Stimulated activated CD8-positive, alpha-beta memory T cell treated with anti-CD3 and anti-CD28 coated beads, Interleukin-12 subunit alpha, Interleukin-12 subunit beta, amount 100 ng/mL, for 4 hours (primary cell): Measurements from ENCODE around the gene DHX34.
"Not testable (repeated sequence)": the region's sequence is repeated elsewhere in the genome, so short reads cannot be mapped to it uniquely, and the experiment has no call there.

Source experiments
- DNase-seq: peaks from one replicate; pipeline ENCODE4 v3.0.0-alpha.2; 2020; ENCODE audit warnings: low read depth

DHX34 gene

DNA sequence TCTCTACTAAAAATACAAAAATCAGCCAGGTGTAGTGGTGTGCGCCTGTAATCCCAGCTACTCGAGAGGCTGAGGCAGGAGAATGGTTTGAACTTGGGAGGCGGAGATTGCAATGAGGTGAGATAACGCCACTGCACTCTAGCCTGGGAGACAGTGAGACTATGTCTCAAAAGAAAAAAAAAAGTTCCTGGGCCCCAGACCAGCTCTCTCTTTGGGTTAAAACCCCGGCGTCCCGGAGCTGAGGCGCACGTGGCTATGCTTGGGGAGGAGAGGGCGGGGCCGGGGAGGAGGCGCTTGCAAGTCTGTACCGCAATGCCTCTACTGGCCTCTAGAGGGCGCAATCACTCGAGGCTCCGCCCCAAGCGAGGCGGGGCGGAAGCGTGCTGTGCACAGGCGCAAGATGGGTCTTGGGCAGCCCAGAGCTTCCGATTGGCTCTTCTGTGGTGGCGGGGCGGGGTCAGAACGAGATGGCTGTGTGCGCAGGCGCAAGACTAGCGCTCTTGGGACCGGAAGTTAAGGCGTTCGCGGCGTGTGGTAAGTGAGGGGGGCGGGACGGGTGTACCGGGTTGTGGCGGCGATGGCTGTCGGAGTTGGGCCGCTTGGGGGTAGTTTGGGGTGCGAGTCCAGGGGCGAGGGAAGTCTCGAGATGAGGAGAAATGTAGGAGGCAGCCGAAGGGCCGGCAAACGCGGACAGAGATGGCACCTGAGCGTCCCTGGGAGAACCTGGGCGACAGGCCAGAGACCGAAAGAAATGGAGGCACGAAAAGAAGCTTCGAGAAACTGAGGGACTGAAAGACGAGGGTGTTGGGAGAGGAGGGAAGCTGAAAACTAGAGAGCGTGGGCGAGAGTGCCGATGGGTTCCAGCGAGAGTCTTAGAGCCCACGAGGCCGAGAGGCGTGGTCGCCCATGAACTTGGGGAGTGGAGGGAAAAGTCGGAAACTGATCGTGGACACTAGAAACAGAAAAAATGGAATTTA, at the start of gene DHX34:
DHX34 (plus strand) TSS at position 497 of the 977 bp plus-strand sequence. CDS start 3,716 bp downstream, outside the sequence.
- DNase-seq, result peak; percentile 99

- not testable (repeated sequence) for DNase-seq
These were observed 48.2 kb upstream of the DHX34 start for GRCh38 chr19:47300867-47301266.

DNA sequence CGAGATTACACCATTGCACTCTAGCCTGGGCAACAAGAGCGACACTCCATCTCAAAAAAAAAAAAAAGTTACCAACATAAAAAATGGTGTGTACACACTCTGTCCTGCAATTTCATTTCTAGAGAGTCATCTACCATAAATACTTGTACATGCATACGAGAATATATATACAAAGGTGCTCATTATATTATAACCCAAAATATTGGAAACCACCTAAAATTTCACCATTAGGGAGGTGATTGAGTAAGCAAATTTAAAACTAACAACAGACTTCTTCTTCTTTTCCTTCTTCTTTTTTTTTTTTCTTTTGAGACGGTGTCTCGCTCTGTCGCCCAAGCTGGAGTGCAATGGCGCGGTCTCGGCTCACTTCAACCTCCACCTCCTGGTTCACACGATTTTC, 46.9 kb upstream of the DHX34 start:
- no peak for DNase-seq

DNA sequence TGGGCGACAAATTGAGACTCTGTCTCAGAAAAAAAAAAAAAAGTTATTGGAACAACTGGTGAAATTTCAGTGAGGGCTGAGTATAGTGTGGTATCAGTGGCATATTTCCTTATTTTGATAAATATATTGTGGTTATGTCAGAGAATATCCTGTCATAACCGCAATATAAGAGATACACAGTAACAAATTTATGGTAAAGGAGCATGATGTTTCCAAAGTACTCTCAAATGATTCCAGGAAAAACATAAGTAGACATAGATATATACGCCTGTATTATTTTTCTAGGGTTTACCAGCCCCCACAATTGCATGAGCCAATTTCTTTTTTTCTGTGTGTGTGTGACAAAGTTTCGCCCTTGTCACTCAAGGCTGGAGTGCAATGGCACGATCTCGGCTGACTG, 45.1 kb upstream of the DHX34 start:
- no peak for DNase-seq

DNA sequence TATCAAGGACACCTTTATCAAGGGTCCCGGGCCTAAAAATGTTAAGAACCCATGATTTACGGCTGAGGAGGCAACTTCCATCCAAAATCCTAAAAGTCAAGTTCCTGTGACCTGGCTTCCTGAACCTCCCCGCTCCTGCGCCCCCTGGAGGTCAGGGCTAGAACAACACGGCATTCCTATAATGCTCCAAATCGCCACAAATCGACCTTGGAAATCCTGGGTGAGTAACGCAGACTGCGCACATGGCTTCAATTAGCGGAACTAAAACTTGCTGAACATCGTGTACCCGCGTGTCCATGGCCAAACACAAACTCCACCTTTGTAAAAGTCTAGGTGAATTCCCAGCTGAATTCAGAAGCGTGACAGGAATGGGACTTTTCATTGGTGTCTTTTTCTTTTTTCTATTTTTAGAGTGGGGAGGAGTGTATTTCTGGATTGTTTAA, 43.8 kb upstream of the DHX34 start:
- peak; percentile 24 for DNase-seq

DNA sequence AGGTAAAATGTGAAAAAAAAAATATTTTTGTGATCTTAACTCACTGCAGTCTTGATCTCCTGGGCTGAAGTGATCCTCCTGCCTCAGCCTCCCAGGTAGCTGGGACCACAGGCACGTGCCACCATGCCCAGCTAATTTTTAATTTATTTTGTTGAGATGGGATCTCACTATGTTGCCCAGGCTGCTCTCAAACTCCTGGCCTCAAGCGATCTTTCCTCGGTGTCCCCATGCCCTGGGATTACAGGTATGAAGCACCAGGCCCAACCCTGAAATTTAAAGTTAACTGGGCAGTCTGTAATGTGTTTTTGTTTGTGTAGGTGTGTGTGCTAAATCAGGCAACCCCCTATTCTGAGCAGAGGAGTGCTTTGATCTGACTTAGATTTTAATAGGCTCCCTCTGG, 42.8 kb upstream of the DHX34 start:
- DNase-seq, result no peak

GRCh38 chr19:47309038-47309437, 40.1 kb upstream of the DHX34 start:
- no peak for DNase-seq

- no peak for DNase-seq
These were observed 39.5 kb upstream of the DHX34 start, which contains the start of gene C5AR1 for GRCh38 chr19:47309608-47310007. C5AR1 (plus strand) TSS chr19:47309861; CDS start chr19:47309896, 35 bp downstream.

DNA sequence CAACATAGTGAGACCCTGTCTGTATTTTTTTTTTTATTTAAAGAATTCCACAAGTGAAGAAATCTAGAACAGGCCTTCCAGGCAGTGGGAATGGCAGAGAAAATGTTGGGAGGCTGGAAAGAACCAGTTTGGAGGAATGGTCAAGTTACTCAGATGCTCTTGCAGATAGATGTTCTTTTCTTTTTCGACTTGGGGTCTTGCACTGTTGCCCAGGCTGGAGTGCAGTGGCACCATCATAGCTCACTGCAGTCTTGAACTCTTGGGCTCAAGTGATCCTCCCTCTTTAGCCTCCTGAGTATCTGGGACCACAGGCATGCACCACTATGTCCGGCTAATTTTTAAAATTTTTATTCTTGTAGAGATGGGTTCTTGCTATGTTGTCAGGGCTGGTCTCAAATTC, 38.8 kb upstream of the DHX34 start:
- DNase-seq, result no peak

GRCh38 chr19:47310819-47311218, 38.3 kb upstream of the DHX34 start:
- no peak for DNase-seq

GRCh38 chr19:47312366-47313006, 36.6 kb upstream of the DHX34 start:
- DNase-seq, result no peak

DNA sequence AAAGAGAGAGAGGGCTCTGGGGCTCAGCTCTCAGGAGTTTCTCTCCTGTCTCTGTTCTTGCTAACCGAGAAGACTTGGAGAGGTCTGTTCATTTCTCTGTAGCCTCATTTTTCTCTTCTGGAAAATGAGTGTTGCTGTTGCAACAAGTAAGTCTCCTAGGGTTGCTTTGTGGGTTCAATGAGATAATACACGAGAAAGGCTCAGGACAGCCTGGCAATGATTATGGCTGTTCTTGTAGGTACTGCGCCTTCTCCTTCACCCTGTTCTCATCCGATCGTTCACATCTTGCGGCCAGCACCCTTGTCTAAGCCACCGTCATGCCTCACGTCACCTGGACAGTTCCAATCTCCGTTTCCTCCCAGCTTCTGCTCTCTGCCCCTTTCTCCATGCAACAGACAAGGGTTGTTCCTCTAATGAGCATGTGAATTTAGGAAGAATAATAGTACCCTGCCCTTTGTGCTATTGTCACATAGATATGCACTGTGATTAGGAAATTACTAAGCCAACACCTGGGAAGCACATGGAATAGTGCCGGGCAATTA, 35.3 kb upstream of the DHX34 start:
- DNase-seq, result no peak

DNA sequence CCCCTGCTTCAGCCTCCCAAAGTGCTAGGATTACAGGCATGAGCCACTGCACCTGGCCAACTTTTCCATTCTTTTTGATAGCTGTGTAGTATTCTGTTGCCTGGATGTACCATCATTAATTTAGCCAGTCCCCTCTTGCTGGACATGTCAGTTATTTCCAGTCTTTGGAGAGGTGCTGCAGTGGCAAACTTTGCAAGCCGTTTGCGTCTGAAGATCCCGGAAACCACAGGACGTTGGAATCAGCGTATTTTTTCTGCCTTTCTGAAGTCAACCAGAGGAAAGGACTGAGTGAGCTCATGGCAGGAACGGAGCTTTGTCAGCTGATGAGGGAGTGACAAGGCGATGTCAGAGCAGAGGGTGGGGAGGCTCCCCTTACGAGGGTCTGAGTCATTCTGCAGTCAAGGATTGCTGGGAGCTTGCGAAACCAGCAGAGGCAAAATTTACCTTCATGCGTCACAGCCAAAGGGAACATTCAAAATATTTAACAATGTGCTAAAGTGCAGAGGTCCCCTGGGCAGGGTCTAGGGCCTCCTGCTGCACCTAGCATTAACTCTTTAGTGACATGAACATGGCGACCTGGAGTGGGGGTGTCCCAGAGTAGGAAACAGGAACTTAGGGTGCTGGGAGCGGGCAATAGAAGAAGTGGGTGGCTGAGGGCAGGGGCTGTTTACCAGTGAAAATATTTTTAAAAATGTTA, 33.8 kb upstream of the DHX34 start:
- no peak for DNase-seq

- DNase-seq, result no peak
These were observed 32.6 kb upstream of the DHX34 start for GRCh38 chr19:47316513-47316912.

DNA sequence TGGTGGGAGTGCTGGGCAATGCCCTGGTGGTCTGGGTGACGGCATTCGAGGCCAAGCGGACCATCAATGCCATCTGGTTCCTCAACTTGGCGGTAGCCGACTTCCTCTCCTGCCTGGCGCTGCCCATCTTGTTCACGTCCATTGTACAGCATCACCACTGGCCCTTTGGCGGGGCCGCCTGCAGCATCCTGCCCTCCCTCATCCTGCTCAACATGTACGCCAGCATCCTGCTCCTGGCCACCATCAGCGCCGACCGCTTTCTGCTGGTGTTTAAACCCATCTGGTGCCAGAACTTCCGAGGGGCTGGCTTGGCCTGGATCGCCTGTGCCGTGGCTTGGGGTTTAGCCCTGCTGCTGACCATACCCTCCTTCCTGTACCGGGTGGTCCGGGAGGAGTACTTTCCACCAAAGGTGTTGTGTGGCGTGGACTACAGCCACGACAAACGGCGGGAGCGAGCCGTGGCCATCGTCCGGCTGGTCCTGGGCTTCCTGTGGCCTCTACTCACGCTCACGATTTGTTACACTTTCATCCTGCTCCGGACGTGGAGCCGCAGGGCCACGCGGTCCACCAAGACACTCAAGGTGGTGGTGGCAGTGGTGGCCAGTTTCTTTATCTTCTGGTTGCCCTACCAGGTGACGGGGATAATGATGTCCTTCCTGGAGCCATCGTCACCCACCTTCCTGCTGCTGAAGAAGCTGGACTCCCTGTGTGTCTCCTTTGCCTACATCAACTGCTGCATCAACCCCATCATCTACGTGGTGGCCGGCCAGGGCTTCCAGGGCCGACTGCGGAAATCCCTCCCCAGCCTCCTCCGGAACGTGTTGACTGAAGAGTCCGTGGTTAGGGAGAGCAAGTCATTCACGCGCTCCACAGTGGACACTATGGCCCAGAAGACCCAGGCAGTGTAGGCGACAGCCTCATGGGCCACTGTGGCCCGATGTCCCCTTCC, 28.9 kb upstream of the DHX34 start:
- DNase-seq, result no peak

GRCh38 chr19:47321630-47322029, 27.5 kb upstream of the DHX34 start:
- DNase-seq, result no peak

DNA sequence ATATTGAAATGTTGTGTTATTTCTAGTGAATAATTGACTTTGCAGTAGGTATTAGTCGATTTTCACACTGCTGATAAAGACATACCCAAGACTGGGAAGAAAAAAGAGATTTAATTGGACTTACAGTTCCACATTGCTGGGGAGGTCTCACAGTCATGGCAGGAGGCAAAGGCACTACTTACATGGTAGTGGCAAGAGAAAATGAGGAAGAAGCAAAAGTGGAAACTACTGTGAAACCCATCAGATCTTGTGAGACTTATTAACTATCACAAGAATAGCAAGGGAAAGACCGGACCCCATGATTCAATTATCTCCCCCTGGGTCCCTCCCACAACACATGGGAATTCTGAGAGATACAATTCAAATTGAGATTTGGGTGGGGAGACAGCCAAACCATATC, 27.1 kb upstream of the DHX34 start:
- DNase-seq, result no peak

GRCh38 chr19:47323409-47323808, 25.7 kb upstream of the DHX34 start:
- no peak for DNase-seq

- no peak for DNase-seq
These were observed 25.2 kb upstream of the DHX34 start for GRCh38 chr19:47323872-47324271.

- no peak for DNase-seq
These were observed 24.6 kb upstream of the DHX34 start for GRCh38 chr19:47324502-47324901.

DNA sequence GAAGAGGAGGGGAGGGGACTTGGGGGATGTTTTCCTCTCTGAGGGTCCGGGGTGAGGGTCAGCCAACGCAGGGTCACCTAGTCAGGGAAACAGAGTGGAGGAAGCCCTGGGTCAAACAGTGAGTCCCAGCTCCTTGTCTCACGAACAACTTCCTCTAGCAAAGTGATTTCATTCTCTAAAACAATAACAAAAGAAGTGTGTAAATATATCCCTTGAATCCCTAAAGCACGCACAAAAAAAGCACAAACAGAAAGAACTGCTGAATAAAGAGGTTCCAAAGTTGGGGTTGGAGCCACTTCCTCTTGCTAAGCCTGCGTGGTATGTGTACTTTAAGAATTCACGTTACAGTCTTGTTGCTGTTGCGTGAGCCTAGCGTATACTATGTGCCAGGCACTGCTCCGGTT, 18.6 kb upstream of the DHX34 start:
- no peak for DNase-seq
